HG02884 (cell line): ENCODE measurements around the gene TANC2.
"Not testable (repeated sequence)": the region's sequence is repeated elsewhere in the genome, so short reads cannot be mapped to it uniquely, and the experiment has no call there.

Experiments
- ATAC-seq: cut with Tn5 transposase; IDR thresholded peaks from one replicate; pipeline ENCODE4 v1.9.1; 2021; ENCODE audit warnings: mild to moderate bottlenecking, moderate library complexity; ENCODE audit not compliant: unreplicated experiment

The TANC2 gene

GRCh38 chr17:62963296-62963695, 2.7 kb upstream of the TANC2 start:
- ATAC-seq = no peak

- no peak for ATAC-seq
These were observed 1.5 kb upstream of the TANC2 start for GRCh38 chr17:62964506-62964905.

- ATAC-seq = peak; percentile 3
These were observed 805 bp upstream of the TANC2 start for GRCh38 chr17:62965174-62965685.

GRCh38 chr17:62966426-62967204, 580 bp downstream of the TANC2 start:
- ATAC-seq = no peak

- no peak for ATAC-seq
These were observed 1.1 kb downstream of the TANC2 start for GRCh38 chr17:62967205-62967529.

- ATAC-seq = peak; percentile 56
These were observed 2.4 kb downstream of the TANC2 start for GRCh38 chr17:62968445-62968923.

GRCh38 chr17:62970610-62971009, 4.6 kb downstream of the TANC2 start:
- no peak for ATAC-seq

GRCh38 chr17:62971853-62972252, 5.8 kb downstream of the TANC2 start:
- no peak for ATAC-seq

- no peak for ATAC-seq
These were observed 8.8 kb downstream of the TANC2 start for GRCh38 chr17:62974788-62975187.

- no peak for ATAC-seq
These were observed 9.2 kb downstream of the TANC2 start for GRCh38 chr17:62975206-62975605.

GRCh38 chr17:62976643-62977231, 10.7 kb downstream of the TANC2 start:
- ATAC-seq = not testable (repeated sequence)

GRCh38 chr17:62980842-62981241, 14.8 kb downstream of the TANC2 start:
- no peak for ATAC-seq

GRCh38 chr17:62981933-62982332, 15.9 kb downstream of the TANC2 start:
- ATAC-seq = no peak

- no peak for ATAC-seq
These were observed 18.8 kb downstream of the TANC2 start for GRCh38 chr17:62984801-62985200.

- ATAC-seq = no peak
These were observed 20.5 kb downstream of the TANC2 start for GRCh38 chr17:62986549-62986948.

GRCh38 chr17:62987136-62987535, 21.1 kb downstream of the TANC2 start:
- no peak for ATAC-seq

GRCh38 chr17:62989501-62989900, 23.5 kb downstream of the TANC2 start:
- ATAC-seq = no peak

GRCh38 chr17:62994931-62995330, 28.9 kb downstream of the TANC2 start:
- ATAC-seq = no peak

- ATAC-seq = no peak
These were observed 29.4 kb downstream of the TANC2 start for GRCh38 chr17:62995377-62995885.

GRCh38 chr17:62996221-62996620, 30.2 kb downstream of the TANC2 start:
- ATAC-seq = no peak

GRCh38 chr17:62998166-62998565, 32.1 kb downstream of the TANC2 start:
- ATAC-seq = no peak
